GM19438 (cell line): Measurements from ENCODE around the gene ALDH9A1.
"Not testable (repeated sequence)": the region's sequence is repeated elsewhere in the genome, so short reads cannot be mapped to it uniquely, and the experiment has no call there.

Experiments used
- ATAC-seq: cut with Tn5 transposase; IDR thresholded peaks from one replicate; pipeline ENCODE4 v1.9.1; 2021; ENCODE audit warnings: low read depth; ENCODE audit not compliant: unreplicated experiment

The ALDH9A1 gene

GRCh38 chr1:165697881-165698760, at the start of gene ALDH9A1:
TSS of gene ALDH9A1 (minus strand) at chr1:165698562. CDS start at chr1:165698558, 4 bp downstream.
- ATAC-seq: peak; percentile 89

GRCh38 chr1:165747632-165748447, 49.5 kb upstream of the ALDH9A1 start:
- no peak for ATAC-seq

DNA sequence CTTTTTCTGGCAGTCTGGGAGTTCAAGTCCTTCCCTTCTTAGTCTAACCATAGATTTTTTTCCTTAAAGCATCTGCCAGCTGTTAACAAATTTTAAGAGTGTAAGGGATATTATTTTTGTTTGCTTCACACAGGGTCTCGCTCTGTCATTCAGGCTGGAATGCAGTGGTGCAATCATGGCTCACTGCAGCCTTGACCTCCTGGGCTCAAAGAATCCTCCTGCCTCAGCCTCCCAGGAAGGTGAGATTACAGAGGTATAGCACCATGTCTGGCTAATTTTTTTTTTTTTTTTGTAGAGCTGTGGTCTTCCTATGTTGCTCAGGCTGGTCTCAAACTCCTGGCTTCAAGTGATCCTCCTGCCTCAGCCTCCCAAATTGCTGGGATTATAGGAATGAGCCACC, 46.6 kb upstream of the ALDH9A1 start:
- ATAC-seq: not testable (repeated sequence)

- no peak for ATAC-seq
Observed at GRCh38 chr1:165742194-165742593, 43.8 kb upstream of the ALDH9A1 start.

GRCh38 chr1:165738794-165739193, 40.4 kb upstream of the ALDH9A1 start:
- ATAC-seq: peak; percentile 98

DNA sequence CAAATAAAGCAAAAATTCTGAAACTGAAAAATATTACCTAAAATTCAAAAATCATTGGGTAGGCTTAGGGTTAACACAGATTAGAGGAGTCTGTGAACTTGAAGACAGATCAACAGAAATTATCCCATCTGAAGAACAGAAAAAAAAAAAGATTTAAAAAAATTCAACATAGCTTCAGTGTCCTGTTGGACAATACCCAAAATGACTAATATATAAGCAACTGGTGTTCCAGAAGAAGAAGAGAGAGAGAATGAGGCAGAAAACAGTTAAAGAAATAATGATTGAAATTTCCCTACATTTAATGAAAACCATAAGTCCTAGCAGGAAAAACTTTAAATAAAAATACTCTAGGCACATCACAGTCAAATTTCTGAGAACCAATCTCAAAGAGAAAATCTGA, 38.8 kb upstream of the ALDH9A1 start:
- no peak for ATAC-seq

- ATAC-seq: no peak
Observed at GRCh38 chr1:165734906-165735305, 36.5 kb upstream of the ALDH9A1 start.

DNA sequence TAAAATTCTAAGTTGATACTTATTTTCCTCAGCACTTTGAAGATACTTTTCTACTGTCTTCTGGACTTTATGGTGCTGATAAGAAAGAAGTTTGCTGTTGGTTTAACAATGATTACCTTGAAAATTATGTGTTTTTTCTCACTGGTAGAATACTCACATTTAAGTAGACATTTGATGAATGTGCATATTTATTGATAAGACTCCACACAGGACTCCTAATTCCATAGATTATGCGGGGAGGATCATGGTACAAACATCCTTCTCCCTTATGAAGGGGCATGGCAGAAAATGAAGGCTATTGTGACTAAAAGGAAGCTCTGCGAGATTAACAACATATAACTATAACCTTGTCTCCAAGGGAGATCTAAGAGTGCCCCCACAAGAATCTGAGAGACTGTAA, 28.5 kb upstream of the ALDH9A1 start:
- no peak for ATAC-seq

GRCh38 chr1:165726169-165726568, 27.8 kb upstream of the ALDH9A1 start:
- ATAC-seq: no peak

GRCh38 chr1:165717918-165718515, 19.7 kb upstream of the ALDH9A1 start:
- no peak for ATAC-seq

DNA sequence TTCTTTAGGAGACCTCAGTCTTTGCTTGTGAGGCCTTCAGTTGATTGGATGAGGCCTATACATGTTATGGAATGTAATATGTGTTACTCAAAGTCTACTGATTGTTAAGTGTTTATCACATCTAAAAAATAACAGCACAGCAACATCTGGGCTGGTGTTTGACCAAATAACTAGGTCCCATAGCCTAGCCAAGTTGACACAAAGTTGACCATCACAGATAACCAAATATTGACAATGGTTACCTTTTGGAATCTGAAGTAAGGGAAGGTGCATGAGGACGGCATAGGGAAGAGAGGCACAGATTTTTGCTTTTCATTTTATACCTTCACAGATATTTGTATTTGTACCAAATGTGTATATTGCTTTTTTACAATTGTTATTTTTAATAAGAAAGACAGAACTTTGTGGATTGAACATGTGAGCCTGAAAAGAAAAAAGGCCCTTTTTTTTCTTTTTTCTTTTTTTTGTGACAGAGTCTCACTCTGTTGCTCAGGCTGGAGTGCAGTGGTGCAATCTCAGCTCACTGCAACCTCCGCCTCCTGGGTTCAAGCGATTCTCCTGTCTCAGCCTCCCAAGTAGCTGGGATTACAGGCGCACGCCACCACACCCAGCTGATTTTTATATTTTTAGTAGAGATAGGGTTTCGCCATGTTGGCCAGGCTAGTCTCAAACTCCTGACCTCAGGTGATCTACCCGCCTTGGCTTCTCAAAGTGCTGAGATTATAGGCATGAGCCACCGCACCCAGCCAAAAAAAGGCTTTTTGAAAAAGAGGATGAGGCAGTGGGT, 18.1 kb upstream of the ALDH9A1 start:
- ATAC-seq: not testable (repeated sequence)

GRCh38 chr1:165712764-165713163, 14.4 kb upstream of the ALDH9A1 start:
- ATAC-seq: no peak

GRCh38 chr1:165707984-165708706, 9.8 kb upstream of the ALDH9A1 start:
- no peak for ATAC-seq

- no peak for ATAC-seq
Observed at GRCh38 chr1:165703648-165704047, 5.3 kb upstream of the ALDH9A1 start.

GRCh38 chr1:165701922-165702321, 3.6 kb upstream of the ALDH9A1 start:
- not testable (repeated sequence) for ATAC-seq

DNA sequence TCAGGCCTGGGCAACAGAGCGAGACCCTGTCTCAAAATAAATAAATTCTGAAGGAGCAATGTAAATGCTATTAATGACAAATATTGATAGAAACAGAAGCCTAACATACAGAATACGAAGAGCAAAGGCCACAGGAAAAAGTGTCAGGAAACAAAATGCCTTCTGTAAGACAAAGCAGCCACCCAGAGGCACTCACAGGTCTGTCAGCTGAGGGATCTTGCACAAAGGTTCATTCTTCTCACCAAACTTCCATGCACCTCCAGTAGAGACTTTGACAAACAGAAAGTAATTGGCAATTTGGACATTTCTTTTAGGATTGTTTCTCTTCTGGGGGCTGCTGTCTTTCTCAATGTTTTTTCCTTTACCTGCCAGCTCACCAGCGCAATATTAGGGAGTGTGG, 1.2 kb upstream of the ALDH9A1 start:
- ATAC-seq: no peak

GRCh38 chr1:165698761-165699052, 345 bp upstream of the ALDH9A1 start:
- ATAC-seq: no peak

GRCh38 chr1:165697491-165697880, 876 bp downstream of the ALDH9A1 start:
- ATAC-seq: no peak

- no peak for ATAC-seq
Observed at GRCh38 chr1:165696625-165697100, 1.7 kb downstream of the ALDH9A1 start.

- ATAC-seq: no peak
Observed at GRCh38 chr1:165695031-165695430, 3.3 kb downstream of the ALDH9A1 start.
